NCI-H1105 (cell line): ENCODE data around the gene PCDHB16.
"Not testable (repeated sequence)": the region's sequence is repeated elsewhere in the genome, so short reads cannot be mapped to it uniquely, and the experiment has no call there.

Experiments used
- DNase-seq: peaks from one replicate; lab custom pipeline; 2025; lab: John Stamatoyannopoulos, UW

The PCDHB16 gene

GRCh38 chr5:141184117-141184855 lies 2.1 kb downstream of the PCDHB16 start:
- not testable (repeated sequence) for DNase-seq

DNA sequence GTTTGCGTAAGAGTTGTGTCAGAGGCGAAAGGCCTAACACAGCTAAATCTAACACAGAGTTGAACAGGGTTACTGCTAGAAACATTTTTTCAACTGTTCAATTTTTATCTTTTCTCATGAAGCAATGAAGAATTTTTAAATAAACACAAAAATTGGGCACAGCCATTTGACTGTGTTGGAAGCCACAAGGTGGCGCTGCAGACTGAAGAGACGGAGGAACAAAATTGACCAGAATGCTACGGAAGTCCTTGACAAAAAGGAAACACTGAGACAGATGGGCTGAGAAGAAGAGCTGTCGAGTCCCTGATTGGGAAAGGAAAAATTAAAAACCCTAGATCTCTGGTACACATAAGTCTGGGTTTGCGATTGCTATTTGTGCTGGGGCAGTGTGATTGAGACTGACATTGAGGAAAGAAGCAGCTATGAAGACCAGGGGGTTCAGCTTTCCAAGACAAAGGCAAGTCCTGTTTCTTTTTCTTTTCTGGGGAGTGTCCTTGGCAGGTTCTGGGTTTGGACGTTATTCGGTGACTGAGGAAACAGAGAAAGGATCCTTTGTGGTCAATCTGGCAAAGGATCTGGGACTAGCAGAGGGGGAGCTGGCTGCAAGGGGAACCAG lies 4.8 kb downstream of the PCDHB16 start, which contains the start of gene PCDHB9:
Gene PCDHB9 (plus strand): TSS at position 265 of the 616 bp plus-strand sequence. CDS start 158 bp downstream, at position 423.
- DNase-seq, result no peak

DNA sequence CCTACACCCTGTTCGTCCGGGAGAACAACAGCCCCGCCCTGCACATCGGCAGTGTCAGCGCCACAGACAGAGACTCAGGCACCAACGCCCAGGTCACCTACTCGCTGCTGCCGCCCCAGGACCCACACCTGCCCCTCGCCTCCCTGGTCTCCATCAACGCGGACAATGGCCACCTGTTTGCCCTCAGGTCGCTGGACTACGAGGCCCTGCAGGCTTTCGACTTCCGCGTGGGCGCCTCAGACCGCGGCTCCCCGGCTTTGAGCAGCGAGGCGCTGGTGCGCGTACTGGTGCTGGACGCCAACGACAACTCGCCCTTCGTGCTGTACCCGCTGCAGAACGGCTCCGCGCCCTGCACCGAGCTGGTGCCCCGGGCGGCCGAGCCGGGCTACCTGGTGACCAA lies 6.5 kb downstream of the PCDHB16 start:
- not testable (repeated sequence) for DNase-seq

- not testable (repeated sequence) for DNase-seq
Measured at GRCh38 chr5:141189131-141189530, 6.9 kb downstream of the PCDHB16 start.

DNA sequence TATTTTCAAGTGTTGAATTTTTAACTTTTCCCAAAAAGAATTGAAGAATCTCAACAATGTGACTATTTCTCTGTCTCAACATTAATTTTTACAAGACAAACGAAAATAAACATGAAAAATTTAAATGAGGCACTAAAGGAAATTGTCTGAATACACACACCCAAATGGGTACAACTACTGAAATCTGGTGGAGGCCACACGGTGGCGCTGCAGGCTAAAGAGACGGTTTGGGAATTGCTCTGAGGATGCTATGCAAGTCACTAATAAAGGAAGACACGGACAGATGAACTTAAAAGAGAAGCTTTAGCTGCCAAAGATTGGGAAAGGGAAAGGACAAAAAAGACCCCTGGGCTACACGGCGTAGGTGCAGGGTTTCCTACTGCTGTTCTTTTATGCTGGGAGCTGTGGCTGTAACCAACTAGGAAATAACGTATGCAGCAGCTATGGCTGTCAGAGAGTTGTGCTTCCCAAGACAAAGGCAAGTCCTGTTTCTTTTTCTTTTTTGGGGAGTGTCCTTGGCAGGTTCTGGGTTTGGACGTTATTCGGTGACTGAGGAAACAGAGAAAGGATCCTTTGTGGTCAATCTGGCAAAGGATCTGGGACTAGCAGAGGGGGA lies 10.0 kb downstream of the PCDHB16 start, which contains the start of gene PCDHB10:
Gene PCDHB10 (plus strand): TSS at position 244 of the 616 bp plus-strand sequence. CDS start 200 bp downstream, at position 444.
- DNase-seq, result no peak

GRCh38 chr5:141194332-141194731 lies 12.1 kb downstream of the PCDHB16 start:
- not testable (repeated sequence) for DNase-seq

- no peak for DNase-seq
Measured at GRCh38 chr5:141196363-141196762, 14.2 kb downstream of the PCDHB16 start.

GRCh38 chr5:141199359-141200235 lies 17.4 kb downstream of the PCDHB16 start, which contains the start of gene PCDHB11:
Gene PCDHB11, plus strand, starts transcription at chr5:141199627. Its CDS starts 148 bp downstream, at chr5:141199775.
- peak; percentile 58 for DNase-seq

DNA sequence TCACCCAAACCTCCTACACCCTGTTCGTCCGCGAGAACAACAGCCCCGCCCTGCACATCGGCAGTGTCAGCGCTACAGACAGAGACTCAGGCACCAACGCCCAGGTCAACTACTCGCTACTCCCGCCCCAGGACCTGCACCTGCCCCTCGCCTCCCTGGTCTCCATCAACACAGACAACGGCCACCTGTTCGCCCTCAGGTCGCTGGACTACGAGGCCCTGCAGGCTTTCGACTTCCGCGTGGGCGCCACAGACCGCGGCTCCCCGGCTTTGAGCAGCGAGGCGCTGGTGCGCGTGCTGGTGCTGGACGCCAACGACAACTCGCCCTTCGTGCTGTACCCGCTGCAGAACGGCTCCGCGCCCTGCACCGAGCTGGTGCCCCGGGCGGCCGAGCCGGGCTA lies 18.9 kb downstream of the PCDHB16 start:
- DNase-seq, result not testable (repeated sequence)

GRCh38 chr5:141201646-141202045 lies 19.5 kb downstream of the PCDHB16 start:
- not testable (repeated sequence) for DNase-seq

DNA sequence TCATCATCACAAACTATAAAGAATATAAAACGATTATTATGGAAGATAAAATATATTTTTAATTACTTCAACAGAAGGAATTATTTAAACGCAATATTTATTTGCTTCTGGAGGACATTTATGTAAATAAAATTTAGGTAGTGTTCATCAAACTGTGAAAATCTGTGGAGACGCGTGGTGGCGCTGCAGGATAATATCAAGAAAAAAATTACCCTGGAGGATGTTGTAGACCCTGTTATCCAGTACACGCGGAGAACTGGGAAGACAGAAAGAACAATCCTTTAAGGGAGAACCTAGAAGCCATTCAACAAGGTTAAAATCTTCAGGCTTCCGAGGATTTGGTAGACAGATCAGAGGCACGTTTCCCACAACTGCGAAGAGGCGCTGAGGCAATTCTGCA lies 26.3 kb downstream of the PCDHB16 start, which contains the start of gene PCDHB12:
Gene PCDHB12 (plus strand): TSS at position 242 of the 400 bp plus-strand sequence. CDS start 189 bp downstream, outside the sequence.
- no peak for DNase-seq

- DNase-seq, result not testable (repeated sequence)
Measured at GRCh38 chr5:141210281-141210680, 28.1 kb downstream of the PCDHB16 start.

- not testable (repeated sequence) for DNase-seq
Measured at GRCh38 chr5:141210849-141211248, 28.7 kb downstream of the PCDHB16 start.

- DNase-seq, result not testable (repeated sequence)
Measured at GRCh38 chr5:141213656-141214339, 31.6 kb downstream of the PCDHB16 start, which contains the start of gene PCDHB13. Gene PCDHB13, plus strand, starts transcription at chr5:141213919. Its CDS starts 205 bp downstream, at chr5:141214124.

DNA sequence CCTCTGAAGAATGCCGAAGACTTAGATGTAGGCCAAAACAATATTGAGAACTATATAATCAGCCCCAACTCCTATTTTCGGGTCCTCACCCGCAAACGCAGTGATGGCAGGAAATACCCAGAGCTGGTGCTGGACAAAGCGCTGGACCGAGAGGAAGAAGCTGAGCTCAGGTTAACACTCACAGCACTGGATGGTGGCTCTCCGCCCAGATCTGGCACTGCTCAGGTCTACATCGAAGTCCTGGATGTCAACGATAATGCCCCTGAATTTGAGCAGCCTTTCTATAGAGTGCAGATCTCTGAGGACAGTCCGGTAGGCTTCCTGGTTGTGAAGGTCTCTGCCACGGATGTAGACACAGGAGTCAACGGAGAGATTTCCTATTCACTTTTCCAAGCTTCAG lies 32.4 kb downstream of the PCDHB16 start:
- not testable (repeated sequence) for DNase-seq

- DNase-seq, result not testable (repeated sequence)
Measured at GRCh38 chr5:141215504-141215903, 33.3 kb downstream of the PCDHB16 start.

- DNase-seq, result not testable (repeated sequence)
Measured at GRCh38 chr5:141216035-141216434, 33.8 kb downstream of the PCDHB16 start.

DNA sequence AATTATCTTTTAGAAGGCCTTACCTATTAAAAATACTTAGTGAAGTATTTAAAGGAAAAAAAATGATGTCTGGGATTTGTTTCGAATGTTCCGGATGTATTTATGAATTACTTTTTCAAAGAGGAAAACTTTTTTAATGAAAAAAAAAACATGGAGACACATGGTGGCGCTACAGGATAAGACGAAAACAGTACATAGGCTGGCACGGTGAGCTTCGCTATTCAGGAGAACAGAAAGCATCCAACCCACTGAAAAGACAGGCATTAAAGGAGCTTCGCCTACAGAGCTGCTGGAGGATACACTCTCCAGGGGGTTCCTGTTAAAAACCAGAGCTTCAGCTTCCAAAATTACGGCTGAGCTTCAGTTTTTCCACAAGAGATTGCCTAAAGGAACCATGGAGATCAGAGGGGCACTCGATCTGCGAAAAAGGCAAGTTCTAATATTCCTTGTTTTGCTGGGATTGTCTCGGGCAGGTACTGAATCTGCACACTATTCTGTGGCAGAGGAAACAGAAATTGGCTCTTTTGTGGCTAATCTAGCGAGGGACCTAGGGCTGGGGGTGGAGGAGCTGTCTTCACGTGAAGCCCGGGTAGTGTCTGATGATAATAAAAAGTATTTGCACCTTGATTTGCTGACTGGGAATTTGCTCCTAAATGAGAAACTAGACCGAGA lies 41.1 kb downstream of the PCDHB16 start, which contains the start of gene PCDHB14:
Gene PCDHB14 (plus strand): TSS at position 232 of the 672 bp plus-strand sequence. CDS start 163 bp downstream, at position 395.
- peak; percentile 50 for DNase-seq

GRCh38 chr5:141224844-141225243 lies 42.7 kb downstream of the PCDHB16 start:
- DNase-seq, result not testable (repeated sequence)

- not testable (repeated sequence) for DNase-seq
Measured at GRCh38 chr5:141225421-141225820, 43.2 kb downstream of the PCDHB16 start.
